GM19351 (cell line): ENCODE results near the gene SOCS3.

ENCODE experiments used
- ATAC-seq: cut with Tn5 transposase; IDR thresholded peaks from one replicate; pipeline ENCODE4 v1.9.1; 2021; ENCODE audit warnings: mild to moderate bottlenecking, moderate library complexity; ENCODE audit not compliant: unreplicated experiment

Gene SOCS3

DNA sequence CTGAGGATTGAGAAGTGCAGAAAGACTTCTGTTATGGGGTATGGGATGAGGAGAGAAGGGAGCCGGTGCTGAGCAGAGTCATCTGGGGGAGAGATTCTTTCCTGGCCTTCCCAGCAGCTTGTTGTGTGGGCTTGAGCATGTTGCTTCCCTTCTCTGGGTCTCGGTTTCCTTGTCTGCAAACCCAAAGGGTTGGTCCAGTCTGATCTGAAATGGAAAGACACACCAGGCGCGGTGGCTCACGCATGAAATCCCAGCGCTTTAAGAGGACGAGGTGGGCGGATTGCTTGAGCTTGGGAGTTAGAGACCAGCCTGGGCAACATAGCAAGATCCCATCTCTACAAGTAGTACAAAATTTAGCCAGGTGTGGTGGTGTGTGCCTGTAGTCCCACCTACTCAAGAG lies 6.0 kb downstream of the SOCS3 start:
- ATAC-seq: no peak

- ATAC-seq: no peak
These were observed 8.3 kb downstream of the SOCS3 start for GRCh38 chr17:78351449-78352006.

DNA sequence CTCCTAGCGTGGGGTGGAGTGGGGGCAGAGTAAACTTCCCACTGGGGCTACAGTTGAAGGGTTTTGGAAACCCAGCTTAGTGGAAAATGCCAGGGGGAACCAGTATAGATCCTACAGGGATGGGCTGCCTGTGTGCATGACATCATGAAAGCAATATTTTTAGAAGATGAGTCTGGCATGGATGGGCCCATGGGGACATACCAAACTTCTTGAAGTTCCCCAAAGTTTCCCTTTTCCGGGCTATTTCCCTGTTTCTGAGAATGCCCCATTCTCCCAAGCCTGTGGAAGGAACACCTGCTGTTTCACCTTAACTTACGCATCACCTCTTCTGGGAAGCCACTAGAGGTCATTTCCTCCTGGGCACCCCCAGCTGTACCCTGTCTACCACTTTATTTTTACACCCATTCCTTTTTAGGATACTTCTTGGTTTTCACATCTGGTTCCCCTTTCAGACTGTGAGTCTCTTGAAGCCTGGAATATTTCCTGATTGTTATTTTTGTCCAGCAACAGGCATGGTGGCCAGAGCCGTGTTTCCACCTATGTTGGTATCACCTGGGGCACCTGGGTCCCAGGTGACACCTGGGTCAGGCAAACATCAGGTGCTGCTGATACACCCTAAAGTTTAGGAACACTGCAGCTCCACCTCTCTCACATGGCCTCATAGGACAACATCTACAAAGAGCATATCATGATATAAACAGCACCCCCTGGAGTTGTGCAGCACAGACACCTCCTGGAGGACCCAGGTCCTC lies 9.8 kb downstream of the SOCS3 start:
- ATAC-seq: no peak

DNA sequence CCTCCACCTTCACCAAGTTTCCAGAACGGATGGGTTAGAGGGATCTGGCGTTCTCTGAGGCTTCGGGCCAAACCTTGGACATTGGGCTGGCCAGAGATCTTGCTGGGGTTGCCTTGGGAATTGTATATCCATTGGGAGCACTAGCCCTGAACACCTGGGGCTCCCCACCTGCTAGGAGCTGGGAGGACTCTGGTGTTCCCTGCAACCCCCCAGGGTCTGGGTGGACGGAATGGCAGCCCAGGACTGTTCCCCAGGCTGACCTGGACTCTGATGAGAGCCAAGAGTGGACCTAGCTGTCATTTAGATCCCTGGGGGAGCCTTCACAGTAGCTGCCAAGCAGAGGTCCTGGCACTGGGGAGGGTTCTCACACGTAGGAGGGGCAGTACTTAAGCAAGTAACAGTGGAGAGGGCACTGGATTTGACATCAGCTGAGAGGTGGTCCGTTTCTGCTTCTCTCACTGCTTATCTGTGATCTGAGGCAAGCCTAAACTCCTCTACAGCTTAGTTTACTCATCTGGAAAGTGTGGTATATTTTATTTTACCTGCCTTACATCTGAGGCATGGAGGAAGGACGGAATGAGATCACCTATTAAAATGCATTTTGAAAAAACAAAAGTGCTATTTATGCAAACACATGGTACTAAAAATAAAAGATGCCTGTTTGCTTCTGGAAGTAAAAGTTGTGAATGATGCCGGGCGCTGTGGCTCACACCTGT lies 11.7 kb downstream of the SOCS3 start:
- ATAC-seq: no peak

DNA sequence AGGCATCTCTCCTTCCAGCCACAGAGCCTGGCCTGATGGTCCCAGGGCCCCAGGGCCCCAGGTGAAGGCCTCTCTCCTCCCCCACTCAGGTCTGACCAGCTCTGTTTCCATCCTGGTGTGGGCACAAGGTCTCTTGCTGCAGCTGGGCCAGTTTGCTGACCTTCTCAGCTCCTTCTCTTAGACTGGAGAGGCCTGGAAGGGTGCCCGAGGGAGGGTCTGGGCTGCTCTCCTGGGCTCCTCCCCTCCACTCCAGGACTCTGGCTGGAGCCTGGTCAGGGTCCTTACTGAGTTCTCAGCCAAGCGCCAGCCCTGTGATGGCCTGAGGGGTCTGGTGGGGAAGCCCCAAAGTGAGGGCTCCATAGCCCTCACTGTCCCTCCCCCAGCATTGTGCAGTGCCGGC lies 12.4 kb downstream of the SOCS3 start:
- no peak for ATAC-seq

- no peak for ATAC-seq
These were observed 13.1 kb downstream of the SOCS3 start for GRCh38 chr17:78346605-78347250.

- ATAC-seq: no peak
These were observed 13.9 kb downstream of the SOCS3 start for GRCh38 chr17:78345791-78346494.

DNA sequence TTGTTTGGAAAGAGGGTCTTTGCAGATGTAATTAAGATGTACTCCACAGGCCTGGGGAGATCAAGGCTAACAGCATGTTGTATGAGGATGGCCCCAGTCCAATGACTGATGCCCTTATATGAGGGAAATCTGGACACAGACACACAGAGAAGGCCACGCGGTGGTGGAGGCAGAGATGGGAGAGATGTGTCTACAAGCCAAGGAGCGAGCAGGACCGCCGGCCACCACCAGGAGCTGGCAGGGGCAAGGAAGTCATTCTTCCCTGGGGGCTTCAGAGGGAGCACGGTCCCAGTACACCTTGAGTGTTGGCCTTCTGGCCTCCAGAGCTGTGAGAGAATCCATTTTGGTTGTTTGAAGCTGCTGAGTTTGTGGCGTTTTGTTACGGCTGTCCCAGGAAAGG lies 14.7 kb downstream of the SOCS3 start:
- ATAC-seq: no peak

DNA sequence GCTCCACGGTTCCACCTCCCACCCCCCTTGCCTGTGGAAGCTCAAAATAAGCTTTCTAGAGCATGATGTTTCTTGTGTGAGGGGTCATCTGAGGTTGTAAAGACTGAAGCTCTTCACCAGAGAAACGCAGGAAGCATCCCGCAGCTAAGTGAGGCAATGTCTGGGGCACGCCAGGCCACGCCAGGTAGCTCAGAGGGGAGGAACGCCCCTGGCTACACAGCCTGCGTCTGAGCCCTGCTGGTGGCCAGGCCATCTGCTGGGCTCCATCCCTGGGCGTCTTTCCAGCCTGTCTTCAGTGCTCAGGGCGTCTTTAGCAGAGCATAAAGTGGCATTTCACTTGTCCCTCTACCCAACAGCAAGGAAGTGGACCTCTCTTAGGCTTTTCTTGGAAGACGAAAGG lies 15.2 kb downstream of the SOCS3 start:
- ATAC-seq: no peak

- no peak for ATAC-seq
These were observed 16.2 kb downstream of the SOCS3 start for GRCh38 chr17:78343543-78344201.

GRCh38 chr17:78343187-78343542 lies 16.7 kb downstream of the SOCS3 start:
- no peak for ATAC-seq

GRCh38 chr17:78342449-78343186 lies 17.3 kb downstream of the SOCS3 start:
- ATAC-seq: no peak

DNA sequence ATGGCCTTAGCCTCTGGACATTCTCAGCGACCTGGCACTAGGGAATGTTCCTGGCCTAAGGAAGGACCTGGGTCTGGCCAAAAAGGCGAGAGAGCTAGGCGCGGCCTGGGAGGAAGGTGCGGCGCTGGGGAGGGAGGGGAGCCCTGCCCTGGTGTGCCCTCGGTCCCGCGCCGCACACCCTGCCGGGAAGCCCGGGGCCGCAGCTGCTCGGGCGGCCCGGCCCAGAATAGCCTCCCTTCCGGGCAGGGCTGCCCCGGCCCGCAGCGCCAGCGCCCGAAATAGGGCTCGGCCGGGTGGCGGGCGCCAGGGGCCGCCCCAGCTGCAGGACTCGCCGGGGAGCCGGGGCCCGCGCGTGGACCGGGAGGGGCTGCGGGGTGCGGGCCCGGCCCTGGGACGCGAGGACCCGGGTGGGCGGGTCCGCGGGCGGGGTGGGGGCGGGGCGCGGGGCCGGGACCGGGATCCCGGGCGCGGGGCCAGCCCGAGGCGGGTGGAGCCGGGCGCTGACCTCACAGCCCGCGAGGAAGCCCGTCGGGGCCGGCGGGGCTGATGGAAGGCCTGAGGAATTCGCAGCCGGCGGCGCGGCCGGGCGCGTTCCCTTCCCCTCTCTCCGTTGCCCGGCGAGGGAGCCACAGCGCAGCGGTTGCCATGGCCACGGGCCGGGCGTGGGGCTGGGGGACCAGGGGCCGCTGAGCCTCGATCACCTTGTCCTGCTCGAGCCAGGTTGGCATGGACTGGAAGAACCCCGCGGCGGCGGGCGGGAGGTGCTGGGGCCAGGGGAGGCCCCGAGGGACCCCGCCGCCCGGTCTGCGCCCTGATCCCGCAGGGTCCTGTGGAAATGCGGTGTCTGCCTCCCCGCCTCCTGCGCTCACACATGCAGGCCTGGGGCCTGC lies 18.1 kb downstream of the SOCS3 start:
- no peak for ATAC-seq

- no peak for ATAC-seq
These were observed 19.5 kb downstream of the SOCS3 start for GRCh38 chr17:78340183-78340955.

- no peak for ATAC-seq
These were observed 21.2 kb downstream of the SOCS3 start for GRCh38 chr17:78338486-78339259.

- ATAC-seq: no peak
These were observed 22.4 kb downstream of the SOCS3 start for GRCh38 chr17:78337244-78338109.

DNA sequence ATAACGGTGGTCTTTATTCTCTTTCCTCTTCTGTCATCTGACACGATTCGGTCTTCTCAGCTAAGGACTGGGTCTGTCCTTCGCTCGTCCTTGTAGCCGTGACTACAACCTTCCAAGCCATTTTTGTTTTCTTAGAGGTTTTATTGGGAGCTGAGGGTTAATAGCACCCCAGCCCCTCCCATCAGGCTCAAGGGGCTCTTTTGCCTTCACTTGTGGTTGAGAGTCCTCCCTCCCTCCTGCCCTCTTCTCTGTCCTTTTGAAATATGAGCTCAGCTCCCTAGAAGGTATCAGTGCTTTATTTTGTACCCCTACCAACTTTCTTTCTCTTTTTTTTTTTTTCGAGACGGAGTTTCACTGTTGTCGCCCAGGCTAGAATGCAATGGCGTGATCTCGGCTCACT lies 24.7 kb downstream of the SOCS3 start:
- ATAC-seq: no peak
